Liver (tissue), 9 donors: ENCODE data around the gene KDM7A. TPM values are rescaled to one million over a fixed set of nuclear protein-coding genes. Genes with fewer than 3 reads are reported as not detected.

ENCODE experiments used
- DNase-seq: peaks from one replicate; pipeline ENCODE4 v3.0.0-alpha.2; 2017; ENCODE audit warnings: low spot score
- H3K27ac ChIP-seq, 2 donors: one replicate each; pipeline ENCODE4 v1.7.0; 2013; ENCODE audit warnings: inconsistent platforms in 2 of 2, low read length in 2 of 2, control low read depth in 1 of 2, low read depth in 1 of 2, mild to moderate bottlenecking in 1 of 2
- H3K27me3 ChIP-seq, 4 donors: one replicate each; pipeline versions ENCODE4 v1.6.1 to v1.7.0; 2013; ENCODE audit warnings: low read length in 3 of 4, inconsistent platforms in 1 of 4, mild to moderate bottlenecking in 1 of 4, moderate library complexity in 1 of 4; ENCODE audit not compliant: control insufficient read depth in 4 of 4, insufficient read depth in 4 of 4
- H3K36me3 ChIP-seq, 4 donors: one replicate each; pipeline versions ENCODE4 v1.6.1 to v1.7.0; 2013; ENCODE audit warnings: low read length in 3 of 4, mild to moderate bottlenecking in 3 of 4, low read depth in 1 of 4, moderate library complexity in 1 of 4; ENCODE audit not compliant: control insufficient read depth in 4 of 4, insufficient read depth in 3 of 4
- H3K4me1 ChIP-seq, 4 donors: one replicate each; pipeline versions ENCODE4 v1.6.1 to v1.7.0; 2013; ENCODE audit warnings: low read length in 3 of 4, mild to moderate bottlenecking in 3 of 4, moderate library complexity in 1 of 4; ENCODE audit not compliant: control insufficient read depth in 4 of 4, insufficient read depth in 4 of 4
- H3K4me3 ChIP-seq, 3 donors: one replicate each; pipeline versions ENCODE4 v1.6.1 to v1.7.0; 2013; ENCODE audit warnings: low read length in 3 of 3, control low read depth in 1 of 3, low read depth in 1 of 3, mild to moderate bottlenecking in 1 of 3
- H3K9ac ChIP-seq, 2 donors: one replicate each; pipeline ENCODE4 v1.7.0; 2013; ENCODE audit warnings: low read length in 2 of 2, mild to moderate bottlenecking in 2 of 2, moderate library complexity in 2 of 2, control low read depth in 1 of 2, low read depth in 1 of 2
- H3K9me3 ChIP-seq, 4 donors: one replicate each; pipeline versions ENCODE4 v1.6.1 to v1.7.0; 2013; ENCODE audit warnings: low read length in 3 of 4; ENCODE audit not compliant: control insufficient read depth in 4 of 4
- CTCF ChIP-seq: fragments of 150-350 bp; IDR thresholded peaks from 2 replicates; pipeline ENCODE4 v1.5.1; 2017; ENCODE audit warnings: improper control_type of control experiment, low read depth, low read length; ENCODE audit not compliant: missing input control
- EGR1 ChIP-seq, 2 donors: IDR thresholded peaks; 2 replicates each; pipeline ENCODE4 v1.6.1; 2016 to 2018; ENCODE audit warnings: antibody characterized with exemption in 2 of 2, low read depth in 2 of 2
- FOXA1 ChIP-seq: IDR thresholded peaks from 2 replicates; pipeline ENCODE4 v1.6.1; 2016; ENCODE audit warnings: antibody characterized with exemption
- FOXA2 ChIP-seq: IDR thresholded peaks from 2 replicates; pipeline ENCODE4 v1.6.1; 2016; ENCODE audit warnings: antibody characterized with exemption
- GABPA ChIP-seq, 2 donors: IDR thresholded peaks in 1 of 2; conservative IDR thresholded peaks in 1 of 2; 2 replicates each; pipeline ENCODE4 v1.6.1; 2016; ENCODE audit warnings: antibody characterized with exemption in 2 of 2, mild to moderate bottlenecking in 1 of 2, moderate library complexity in 1 of 2
- HNF4A ChIP-seq, 2 donors: conservative IDR thresholded peaks; 2 replicates each; pipeline ENCODE4 v1.6.1; 2016; ENCODE audit warnings: antibody characterized with exemption in 2 of 2, mild to moderate bottlenecking in 2 of 2
- HNF4G ChIP-seq: IDR thresholded peaks from 2 replicates; pipeline ENCODE4 v1.6.1; 2016; ENCODE audit warnings: antibody characterized with exemption
- JUND ChIP-seq, 2 donors: IDR thresholded peaks; 2 replicates each; pipeline ENCODE4 v1.6.1; 2016; ENCODE audit warnings: antibody characterized with exemption in 2 of 2
- MAX ChIP-seq: IDR thresholded peaks from 2 replicates; pipeline ENCODE4 v1.6.1; 2016; ENCODE audit warnings: antibody characterized with exemption
- NR2F2 ChIP-seq: IDR thresholded peaks from 2 replicates; pipeline ENCODE4 v1.6.1; 2016; ENCODE audit warnings: antibody characterized with exemption
- RAD21 ChIP-seq, 2 donors: IDR thresholded peaks; 2 replicates each; pipeline ENCODE4 v1.6.1; 2016; ENCODE audit warnings: antibody characterized with exemption in 2 of 2, mild to moderate bottlenecking in 2 of 2
- RXRA ChIP-seq, 2 donors: IDR thresholded peaks; 2 replicates each; pipeline ENCODE4 v1.6.1; 2017 to 2018; ENCODE audit warnings: antibody characterized with exemption in 2 of 2, mild to moderate bottlenecking in 1 of 2
- SP1 ChIP-seq: IDR thresholded peaks from 2 replicates; pipeline ENCODE4 v1.6.1; 2018; ENCODE audit warnings: antibody characterized with exemption, mild to moderate bottlenecking
- TAF1 ChIP-seq: conservative IDR thresholded peaks from 2 replicates; pipeline ENCODE4 v1.6.1; 2016; ENCODE audit warnings: antibody characterized with exemption, mild to moderate bottlenecking
- YY1 ChIP-seq: IDR thresholded peaks from 2 replicates; pipeline ENCODE4 v1.6.1; 2016; ENCODE audit warnings: antibody characterized with exemption, mild to moderate bottlenecking
- ZBTB33 ChIP-seq: IDR thresholded peaks from 2 replicates; pipeline ENCODE4 v1.6.1; 2016; ENCODE audit warnings: antibody characterized with exemption
- WGBS: extraction: QIAGEN DNeasy Blood & Tissue Kit; methylation state at CpG from one replicate; pipeline ENCODE4 v1.1.7; 2013; 5-methylcytosine and 5-hydroxymethylcytosine counted together
- polyA plus RNA-seq, 2 donors: library from polyadenylated mRNA; stranded (reverse) in 1 of 2; unstranded in 1 of 2; fragments of 200-250 nt in 1 of 2; fragments of >200 nt in 1 of 2; fragmentation: Nextera tagmentation in 1 of 2; extraction: Ambion mirVana in 1 of 2; gene quantifications; one replicate each; pipeline versions ENCODE4 v1.2.1 to v1.2.3, GENCODE V29; 2013 to 2015
- total RNA-seq, 2 donors: library from RNA; depleted of rRNA; stranded (reverse); fragments of >200 nt; gene quantifications; one replicate each; pipeline ENCODE4 v1.2.3, GENCODE V29; 2014
- TF ChIP-seq, protein P1 (sequence below): IDR thresholded peaks from 2 replicates; pipeline ENCODE4 v1.6.1; 2016; ENCODE audit warnings: antibody characterized with exemption, mild to moderate bottlenecking
- TF ChIP-seq, protein P2 (sequence below): IDR thresholded peaks from 2 replicates; pipeline ENCODE4 v1.6.1; 2016; ENCODE audit warnings: antibody characterized with exemption
- donor health status: healthy.
- donor health status: healthy.
- donor health status: healthy.
- donor health status: healthy.
- donor health status: healthy.

KDM7A gene
- total and polyA plus RNA-seq, 4 donors = 1.9 to 27.5 (median 9.9) TPM

GRCh38 chr7:140067052-140067451 lies 109.7 kb downstream of the KDM7A start:
- TF ChIP-seq YY1 (no peak), GABPA (IDR thresholded peaks at IDR 0.05 in 1 of 2, conservative IDR thresholded peaks at IDR 0.05 in 1 of 2) (no peak), CTCF (no peak), ZBTB33 (no peak), NR2F2 (no peak), JUND (IDR thresholded peaks at IDR 0.05) (no peak), SP1 (no peak), EGR1 (IDR thresholded peaks at IDR 0.05; ENCODE audit: low read depth in 2 of 2) (no peak), FOXA2 (no peak), HNF4A (conservative IDR thresholded peaks at IDR 0.05) (no peak), FOXA1 (no peak), TAF1 (no peak), HNF4G (no peak), RAD21 (IDR thresholded peaks at IDR 0.05) (no peak), MAX (no peak), RXRA (IDR thresholded peaks at IDR 0.05) (no peak)
- TF ChIP-seq, protein P1, sequence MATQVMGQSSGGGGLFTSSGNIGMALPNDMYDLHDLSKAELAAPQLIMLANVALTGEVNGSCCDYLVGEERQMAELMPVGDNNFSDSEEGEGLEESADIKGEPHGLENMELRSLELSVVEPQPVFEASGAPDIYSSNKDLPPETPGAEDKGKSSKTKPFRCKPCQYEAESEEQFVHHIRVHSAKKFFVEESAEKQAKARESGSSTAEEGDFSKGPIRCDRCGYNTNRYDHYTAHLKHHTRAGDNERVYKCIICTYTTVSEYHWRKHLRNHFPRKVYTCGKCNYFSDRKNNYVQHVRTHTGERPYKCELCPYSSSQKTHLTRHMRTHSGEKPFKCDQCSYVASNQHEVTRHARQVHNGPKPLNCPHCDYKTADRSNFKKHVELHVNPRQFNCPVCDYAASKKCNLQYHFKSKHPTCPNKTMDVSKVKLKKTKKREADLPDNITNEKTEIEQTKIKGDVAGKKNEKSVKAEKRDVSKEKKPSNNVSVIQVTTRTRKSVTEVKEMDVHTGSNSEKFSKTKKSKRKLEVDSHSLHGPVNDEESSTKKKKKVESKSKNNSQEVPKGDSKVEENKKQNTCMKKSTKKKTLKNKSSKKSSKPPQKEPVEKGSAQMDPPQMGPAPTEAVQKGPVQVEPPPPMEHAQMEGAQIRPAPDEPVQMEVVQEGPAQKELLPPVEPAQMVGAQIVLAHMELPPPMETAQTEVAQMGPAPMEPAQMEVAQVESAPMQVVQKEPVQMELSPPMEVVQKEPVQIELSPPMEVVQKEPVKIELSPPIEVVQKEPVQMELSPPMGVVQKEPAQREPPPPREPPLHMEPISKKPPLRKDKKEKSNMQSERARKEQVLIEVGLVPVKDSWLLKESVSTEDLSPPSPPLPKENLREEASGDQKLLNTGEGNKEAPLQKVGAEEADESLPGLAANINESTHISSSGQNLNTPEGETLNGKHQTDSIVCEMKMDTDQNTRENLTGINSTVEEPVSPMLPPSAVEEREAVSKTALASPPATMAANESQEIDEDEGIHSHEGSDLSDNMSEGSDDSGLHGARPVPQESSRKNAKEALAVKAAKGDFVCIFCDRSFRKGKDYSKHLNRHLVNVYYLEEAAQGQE = no peak
- TF ChIP-seq, protein P2, sequence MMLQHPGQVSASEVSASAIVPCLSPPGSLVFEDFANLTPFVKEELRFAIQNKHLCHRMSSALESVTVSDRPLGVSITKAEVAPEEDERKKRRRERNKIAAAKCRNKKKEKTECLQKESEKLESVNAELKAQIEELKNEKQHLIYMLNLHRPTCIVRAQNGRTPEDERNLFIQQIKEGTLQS = no peak
- no peak overlapping the region for H3K9ac ChIP-seq
- 91% methylated on average over 2 of the region's 2 CpGs for WGBS

More at GRCh38 chr7:140067052-140067451, 109.7 kb downstream of the KDM7A start:
- DNase-seq = no peak
- H3K4me3 ChIP-seq = no peak overlapping the region
- H3K4me1 ChIP-seq = peaks cover 0 to 3% (median 0%) of the 10 kb centered on the region in 4 donors
- H3K36me3 ChIP-seq = no peaks in the 10 kb centered on the region
- no peak overlapping the region for H3K27ac ChIP-seq
- peaks cover 2 to 11% (median 3%) of the 10 kb centered on the region in 4 donors for H3K9me3 ChIP-seq
- H3K27me3 ChIP-seq = no peaks in the 10 kb centered on the region
